Globus pallidus (tissue), 1 donor: Measurements from ENCODE around the gene AGRN.
"Not testable (repeated sequence)": the region's sequence is repeated elsewhere in the genome, so short reads cannot be mapped to it uniquely, and the experiment has no call there.

Experiments
- DNase-seq: peaks from one replicate; pipeline ENCODE4 v3.0.0-alpha.2; 2015; ENCODE audit warnings: low spot score

AGRN gene

DNA sequence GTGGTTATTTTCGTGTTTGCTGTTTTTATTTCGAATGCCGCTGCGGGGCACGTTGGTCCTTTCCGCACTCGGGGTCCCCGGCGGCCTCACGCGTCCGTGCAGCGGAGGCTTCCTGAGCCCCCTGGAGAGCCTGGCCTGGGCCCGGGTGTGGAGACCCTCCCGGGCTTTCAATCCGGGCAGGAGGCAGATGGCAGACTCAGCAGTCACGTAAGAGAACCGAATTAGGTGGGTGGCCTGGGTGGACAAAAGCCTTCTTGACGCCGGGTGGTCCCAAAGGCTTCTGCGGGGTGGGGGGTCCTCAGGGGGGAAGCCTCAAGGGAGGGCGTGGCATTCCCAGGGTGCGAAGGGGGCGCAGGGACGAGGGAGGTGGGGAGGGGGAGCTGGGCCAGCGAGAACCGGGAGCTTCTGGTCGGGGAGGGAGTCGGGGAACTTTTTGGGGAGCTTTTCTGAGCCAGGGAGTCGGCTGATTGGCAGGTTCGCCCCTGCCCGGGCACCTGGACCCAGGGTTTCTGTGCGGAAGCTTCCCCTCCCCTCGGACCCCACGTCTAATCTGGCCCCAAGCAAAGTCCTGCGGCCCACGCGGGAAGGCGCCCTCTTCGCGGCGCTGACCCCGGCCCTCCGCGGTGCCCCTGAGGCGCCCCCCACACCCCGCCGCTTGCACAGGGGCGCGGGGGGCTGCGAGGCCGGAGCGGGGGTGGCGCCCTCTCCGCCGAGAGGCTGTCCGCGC is 18.7 kb upstream of the AGRN start:
- DNase-seq = no peak

DNA sequence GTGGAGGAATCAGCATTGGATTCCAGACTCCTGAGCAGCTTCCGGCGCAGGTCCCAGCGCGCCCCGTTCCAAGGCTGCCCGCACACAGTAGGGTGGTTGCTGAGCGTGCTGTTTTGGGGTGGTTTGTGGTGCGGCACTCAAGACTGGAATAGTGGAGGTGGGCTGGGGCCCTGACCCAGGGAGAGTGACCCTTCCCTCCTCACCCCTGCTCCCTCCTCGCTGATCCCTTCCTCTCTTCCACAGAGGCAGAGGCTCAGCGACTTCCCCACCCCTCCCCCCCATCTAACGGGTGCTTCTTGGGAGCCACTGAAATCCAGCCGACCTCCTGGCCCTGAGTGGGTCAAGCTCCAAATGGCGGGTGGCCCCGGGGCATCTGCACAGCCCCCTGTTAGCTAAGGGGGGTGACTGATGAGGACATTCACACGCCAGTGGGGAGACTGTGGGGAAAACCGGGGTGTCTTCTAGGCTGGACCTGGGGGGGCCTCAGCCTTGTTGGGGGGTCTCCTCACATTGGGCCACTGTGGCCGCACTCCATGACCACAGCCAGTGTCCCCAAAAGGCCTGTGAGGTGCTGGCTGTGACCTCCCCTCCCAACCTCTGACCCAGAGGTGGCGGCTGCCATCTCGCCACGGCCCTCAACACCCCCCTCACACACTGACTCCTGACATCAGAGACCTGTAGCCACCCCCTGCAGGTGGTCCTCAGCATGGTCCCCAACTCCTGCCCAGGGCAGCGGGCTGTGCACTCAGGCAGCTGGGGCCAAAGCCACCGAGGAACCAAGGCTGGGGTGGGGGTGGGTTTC is 16.1 kb upstream of the AGRN start:
- no peak for DNase-seq

DNA sequence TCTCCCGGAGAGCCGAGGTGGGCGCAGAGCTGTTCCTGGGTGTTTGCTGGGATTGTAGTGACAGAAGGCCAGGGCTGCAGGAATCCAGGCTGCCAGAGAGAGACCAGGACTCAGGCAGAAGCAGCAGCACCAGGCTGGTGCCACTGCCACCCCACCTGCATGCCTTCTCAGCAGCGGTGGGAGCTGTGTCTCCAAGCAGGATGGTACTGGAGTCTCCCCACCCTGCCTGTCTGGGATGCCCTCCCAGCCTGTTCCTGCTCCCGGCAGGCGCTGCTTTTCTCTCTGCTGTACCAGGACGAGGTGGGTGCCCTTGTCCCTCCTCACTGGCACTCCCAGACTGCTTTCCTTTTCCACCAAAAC is 15.5 kb upstream of the AGRN start:
- no peak for DNase-seq

DNA sequence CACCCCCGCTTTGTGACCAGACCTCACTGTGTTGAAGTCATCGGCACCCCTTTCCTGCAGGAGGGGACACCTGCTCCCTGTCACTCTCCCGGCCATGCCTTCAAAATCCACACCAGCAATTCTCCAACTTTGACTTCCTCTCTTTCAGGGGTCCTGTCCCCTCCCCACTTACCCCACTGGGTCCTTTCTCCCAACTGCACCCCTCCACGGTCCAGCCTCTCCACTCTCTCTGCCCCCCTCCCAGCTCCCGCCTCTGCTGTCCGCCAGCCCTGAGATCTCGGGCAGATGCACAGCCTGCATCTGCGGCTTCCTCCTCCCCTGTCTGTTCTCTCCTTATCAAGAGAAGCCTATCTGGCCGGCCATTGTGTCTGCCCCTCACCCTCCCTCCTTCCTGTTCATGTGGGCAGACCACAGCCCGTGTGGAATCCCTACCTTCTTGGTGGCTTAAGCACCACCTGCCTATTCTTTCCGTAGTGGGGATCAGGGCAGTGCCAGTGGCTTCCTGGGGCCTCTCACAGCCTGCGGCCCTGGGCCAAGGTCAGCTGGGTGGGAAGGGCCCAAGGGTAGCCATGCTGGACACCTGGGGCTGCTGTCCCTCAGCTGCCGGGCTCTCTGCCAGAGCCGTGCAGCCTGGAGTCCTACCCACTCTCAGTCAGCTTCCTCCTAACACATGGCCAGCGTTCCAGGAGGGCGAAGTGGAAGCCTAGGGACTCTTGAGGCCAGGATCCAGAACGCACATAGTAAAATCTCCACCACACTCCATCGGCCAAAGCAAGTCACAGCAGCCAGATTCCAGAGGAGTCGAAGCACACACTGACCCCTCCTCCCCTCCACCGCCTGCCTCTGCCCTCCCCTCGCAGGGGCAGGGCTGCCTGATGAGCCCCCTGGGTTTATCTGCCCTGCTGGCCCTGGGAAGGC is 14.9 kb upstream of the AGRN start:
- no peak for DNase-seq

DNA sequence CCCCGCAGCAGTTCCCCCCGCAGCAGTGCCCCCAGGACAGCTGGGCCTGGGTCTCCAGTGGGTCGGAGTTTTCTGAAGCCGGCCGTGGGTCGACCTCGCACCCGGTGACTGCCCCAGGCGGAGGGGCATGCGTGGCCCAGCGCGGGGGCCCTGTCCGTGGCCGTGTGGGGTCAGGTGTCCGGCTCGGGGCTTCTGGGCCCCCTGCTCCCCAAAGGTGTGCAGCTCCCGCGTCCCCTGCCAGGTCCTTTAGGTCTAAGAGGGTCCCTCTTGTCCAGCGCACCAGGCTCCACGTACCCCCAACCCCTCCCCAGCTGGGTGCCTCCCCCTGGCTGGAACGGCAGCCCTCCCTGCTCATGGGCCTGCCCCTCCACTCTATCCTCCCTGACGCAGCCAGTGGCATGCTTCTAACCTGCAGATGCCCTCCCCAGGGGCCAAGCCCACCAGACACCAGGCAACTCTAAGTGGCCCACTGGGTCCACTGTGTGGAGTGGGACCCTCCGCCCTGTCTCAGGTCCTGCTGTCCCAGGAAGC is 14.1 kb upstream of the AGRN start:
- DNase-seq = no peak

DNA sequence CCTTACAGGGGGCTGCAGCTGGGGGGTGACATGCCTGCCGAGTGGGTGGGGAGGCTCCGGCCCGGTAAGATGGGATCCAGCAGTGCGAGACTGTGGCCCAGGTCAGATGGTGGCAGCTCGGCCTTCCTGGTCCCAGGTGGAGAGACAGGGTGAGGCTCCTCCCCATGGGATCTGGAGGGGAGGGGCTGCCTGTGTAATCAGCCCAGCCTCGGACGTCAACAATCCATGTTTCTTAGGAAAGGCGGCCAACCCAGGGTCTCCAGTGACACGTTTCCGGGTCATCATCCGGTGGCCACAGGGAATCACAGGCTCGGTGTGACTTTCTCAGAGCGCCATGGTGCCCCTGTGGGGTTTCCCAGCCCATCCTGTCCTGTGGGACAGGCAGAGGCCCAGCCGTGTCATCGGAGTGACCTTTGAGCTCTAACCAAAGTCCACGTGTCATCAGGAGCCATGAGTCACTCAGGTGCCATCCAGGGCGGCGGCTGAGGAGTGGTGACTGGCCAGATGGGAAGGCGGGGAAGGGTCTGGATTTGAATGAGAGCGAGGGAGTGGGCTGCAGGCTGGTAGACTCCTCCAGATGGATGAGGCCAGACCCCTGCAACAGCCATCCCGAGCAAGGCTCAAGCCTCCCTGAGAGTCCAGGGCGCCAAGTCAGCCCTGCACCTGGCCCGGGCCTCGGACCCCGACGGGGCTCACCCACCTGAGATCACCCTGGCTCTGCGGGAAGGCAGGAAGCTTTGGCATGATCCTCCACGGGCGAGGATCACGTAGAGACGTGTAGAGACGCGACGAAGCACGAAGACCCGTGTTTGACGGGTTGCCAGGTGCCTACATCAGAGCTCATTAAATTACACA is 13.4 kb upstream of the AGRN start:
- DNase-seq = no peak

DNA sequence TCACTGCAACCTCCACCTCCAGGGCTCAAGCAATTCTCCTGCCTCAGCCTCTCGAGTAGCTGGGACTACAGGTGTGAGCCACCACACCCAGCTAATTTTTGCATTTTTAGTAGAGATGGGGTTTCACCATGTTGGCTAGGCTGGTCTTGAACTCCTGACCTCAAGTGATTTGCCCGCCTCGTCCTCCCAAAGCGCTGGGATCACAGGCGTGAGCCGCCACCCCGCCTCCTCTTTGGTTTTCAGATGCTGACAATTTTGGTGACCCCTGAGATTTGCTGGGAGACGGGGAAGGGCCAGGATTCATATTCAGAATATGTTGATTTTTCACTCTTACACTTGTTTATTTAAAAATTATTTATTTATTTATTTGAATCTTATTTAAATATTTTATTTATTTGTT is 9.8 kb upstream of the AGRN start:
- not testable (repeated sequence) for DNase-seq

DNA sequence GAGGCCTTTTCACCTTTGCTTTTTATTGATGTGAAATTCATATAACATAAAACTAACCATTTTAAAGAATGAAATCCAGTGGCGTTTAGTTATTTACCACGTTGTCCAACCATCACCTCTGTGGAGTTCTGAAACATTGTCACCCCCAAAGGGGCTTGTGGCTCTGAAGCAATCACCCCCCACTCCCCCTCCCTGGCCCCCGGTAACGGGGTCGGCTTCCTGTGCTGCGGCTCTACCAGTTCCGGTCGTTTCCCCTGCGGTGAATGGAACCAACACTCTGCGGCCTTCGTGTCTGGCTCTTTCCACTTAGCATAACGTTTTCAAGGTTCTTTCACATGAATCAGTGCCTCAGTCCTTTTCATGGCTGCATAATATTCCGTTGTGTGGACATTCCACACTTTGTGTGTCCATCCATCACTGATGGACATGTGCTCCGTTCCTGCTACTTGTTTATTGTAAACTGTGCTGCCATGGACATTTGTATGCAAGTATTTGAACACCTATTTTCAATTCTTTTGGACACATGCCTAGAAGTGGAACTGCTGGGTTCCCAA is 8.4 kb upstream of the AGRN start:
- no peak for DNase-seq

DNA sequence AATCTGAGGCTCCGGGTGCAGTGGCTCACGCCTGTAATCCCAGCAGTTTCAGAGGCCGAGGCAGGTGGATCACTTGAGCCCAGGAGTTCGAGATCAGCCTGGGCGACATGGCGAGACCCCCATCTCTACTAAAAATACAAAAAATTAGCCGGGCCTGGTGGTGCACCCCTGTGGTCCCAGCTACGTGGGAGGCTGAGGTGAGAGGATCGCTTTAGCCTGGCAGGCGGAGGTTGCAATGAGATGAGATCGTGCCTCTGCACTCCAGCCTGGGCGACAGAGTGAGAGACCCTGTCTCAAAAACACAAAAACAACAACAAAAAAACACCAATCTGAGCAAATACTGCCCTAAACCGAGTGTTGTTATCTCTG is 7.2 kb upstream of the AGRN start:
- DNase-seq = not testable (repeated sequence)

DNA sequence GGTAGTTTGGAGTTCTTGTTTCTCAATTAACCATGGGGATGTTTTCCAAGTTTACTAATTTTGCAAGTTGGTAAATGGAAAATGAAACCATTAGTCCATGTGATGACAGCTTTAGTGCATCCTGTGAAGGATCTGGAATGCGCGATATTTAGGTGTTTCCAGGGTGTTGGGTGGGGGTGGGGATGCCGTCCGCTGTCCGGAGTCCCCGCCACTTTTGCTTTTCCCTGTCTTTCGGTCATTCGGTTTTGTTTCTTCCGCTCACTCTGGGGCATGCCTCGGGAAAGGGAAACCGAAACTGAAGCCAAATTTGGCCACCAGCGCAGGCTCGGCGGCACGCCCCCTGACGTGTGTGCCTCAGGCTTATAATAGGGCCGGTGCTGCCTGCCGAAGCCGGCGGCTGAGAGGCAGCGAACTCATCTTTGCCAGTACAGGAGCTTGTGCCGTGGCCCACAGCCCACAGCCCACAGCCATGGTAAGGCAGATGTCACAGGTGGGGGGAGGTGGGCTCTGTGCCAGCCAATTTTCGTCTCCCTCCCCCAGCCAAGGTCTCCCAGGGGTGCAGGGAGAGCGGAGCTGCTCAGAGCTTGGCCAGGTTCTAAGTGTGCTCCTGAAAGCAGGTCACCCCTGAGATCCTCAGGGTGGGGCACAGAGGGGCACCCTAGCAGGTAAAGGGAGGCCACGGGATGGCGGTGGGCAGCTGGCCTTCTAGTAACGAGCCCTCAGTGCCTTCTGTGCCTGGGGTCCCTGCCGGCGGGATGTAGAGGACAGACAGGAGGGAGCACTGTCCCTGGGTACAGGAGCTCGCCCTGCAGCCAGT is 6.6 kb upstream of the AGRN start, which contains the start of gene ISG15:
TSS of gene ISG15 (plus strand) at position 393 of the 817 bp plus-strand sequence. CDS start at position 470, 77 bp downstream.
- DNase-seq = peak; percentile 71

DNA sequence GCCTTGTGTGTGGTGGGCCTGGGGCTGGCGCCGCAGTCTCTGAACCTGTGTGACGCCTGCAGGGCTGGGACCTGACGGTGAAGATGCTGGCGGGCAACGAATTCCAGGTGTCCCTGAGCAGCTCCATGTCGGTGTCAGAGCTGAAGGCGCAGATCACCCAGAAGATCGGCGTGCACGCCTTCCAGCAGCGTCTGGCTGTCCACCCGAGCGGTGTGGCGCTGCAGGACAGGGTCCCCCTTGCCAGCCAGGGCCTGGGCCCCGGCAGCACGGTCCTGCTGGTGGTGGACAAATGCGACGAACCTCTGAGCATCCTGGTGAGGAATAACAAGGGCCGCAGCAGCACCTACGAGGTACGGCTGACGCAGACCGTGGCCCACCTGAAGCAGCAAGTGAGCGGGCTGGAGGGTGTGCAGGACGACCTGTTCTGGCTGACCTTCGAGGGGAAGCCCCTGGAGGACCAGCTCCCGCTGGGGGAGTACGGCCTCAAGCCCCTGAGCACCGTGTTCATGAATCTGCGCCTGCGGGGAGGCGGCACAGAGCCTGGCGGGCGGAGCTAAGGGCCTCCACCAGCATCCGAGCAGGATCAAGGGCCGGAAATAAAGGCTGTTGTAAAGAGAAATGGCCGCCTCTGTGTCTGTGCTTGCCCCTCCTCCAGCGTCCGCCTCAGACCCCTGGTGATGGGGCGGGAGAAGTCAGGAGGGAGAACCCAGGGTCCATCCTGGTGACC is 5.8 kb upstream of the AGRN start:
- no peak for DNase-seq

DNA sequence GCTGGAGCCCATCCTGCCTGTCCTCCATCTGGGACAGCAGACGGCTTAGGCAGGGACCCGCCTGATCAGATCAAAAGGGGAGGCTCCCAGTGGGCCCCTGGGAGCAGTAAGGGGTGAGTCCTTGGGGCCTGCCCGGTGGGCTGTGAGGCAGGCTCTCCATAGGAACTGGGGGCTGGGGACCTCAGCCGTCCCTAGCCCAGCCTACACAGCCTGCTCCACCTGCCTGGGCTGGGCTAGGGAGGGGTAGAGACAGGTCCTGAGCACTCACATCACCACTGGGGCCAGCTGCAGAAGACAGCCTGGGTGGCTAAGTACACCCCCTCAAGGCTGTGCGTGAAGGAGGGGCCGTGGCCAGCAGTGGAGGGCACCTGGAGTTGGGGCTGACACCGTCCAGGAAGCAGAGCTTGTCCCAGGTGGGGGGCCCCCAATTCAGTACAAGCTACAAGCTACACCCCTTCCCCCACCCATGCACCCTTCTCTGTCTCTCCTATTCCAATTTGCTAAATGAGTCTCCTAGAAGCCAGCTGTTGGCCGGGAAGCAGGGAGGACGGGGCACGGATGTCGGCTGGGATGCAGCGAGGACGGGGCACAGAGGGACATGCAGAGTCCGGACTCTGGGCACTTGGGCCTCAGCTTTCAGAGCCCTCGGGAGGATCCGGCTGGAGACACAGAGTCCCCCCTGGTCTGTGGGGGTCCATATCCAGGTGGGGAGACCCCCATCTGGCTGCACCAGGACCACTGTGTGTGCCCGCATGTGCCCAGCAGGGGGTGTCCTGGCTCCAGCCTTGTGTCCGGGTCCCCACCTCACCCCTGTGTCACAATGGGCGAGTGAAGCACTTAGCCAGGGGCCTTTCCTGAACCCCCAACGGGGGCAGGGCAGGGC is 4.9 kb upstream of the AGRN start:
- no peak for DNase-seq

DNA sequence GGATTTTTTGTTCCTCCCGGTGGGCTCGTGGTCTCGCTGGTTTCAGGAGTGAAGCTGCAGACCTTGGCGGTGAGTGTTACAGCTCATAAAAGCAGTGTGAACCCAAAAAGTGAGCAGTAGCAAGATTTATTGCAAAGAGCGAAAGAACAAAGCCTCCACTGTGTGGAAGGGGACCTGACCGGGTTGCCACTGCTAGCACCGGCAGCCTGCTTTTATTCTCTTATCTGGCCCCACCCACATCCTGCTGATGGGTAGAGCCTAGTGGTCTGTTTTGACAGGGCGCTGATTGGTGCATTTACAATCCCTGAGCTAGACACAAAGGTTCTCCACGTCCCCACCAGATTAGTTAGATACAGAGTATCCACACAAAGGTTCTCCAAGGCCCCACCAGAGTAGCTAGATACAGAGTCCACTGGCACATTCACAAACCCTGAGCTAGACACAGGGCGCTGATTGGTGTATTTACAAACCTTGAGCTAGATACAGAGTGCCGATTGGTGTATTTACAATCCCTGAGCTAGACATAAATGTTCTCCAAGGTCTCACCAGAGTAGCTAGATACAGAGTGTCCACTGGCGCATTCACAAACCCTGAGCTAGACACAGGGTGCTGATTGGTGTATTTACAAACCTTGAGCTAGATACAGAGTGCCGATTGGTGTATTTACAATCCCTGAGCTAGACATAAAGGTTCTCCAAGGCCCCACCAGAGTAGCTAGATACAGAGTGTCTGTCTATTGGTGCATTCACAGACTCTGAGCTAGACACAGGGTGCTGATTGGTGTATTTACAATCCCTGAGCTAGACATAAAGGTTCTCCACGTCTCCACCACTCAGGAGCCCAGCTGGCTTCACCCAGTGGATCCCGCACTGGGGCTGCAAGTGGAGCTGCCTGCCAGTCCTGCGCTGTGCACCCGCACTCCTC is 2.3 kb upstream of the AGRN start:
- not testable (repeated sequence) for DNase-seq

DNA sequence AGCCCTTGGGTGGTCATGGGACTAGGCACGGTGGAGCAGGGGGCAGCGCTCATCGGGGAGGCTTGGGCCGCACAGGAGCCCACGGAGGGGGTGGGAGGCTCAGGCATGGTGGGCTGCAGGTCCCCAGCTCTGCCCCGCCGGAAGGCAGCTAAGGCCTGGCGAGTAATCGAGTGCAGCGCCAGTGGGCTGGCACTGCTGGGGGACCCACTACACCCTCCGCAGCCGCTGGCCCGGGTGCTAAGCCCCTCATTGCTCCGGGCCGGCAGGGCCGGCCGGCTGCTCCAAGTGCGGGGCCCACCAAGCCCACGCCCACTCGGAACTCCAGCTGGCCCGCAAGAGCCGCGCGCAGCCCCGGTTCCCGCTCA is 1.6 kb upstream of the AGRN start:
- not testable (repeated sequence) for DNase-seq

DNA sequence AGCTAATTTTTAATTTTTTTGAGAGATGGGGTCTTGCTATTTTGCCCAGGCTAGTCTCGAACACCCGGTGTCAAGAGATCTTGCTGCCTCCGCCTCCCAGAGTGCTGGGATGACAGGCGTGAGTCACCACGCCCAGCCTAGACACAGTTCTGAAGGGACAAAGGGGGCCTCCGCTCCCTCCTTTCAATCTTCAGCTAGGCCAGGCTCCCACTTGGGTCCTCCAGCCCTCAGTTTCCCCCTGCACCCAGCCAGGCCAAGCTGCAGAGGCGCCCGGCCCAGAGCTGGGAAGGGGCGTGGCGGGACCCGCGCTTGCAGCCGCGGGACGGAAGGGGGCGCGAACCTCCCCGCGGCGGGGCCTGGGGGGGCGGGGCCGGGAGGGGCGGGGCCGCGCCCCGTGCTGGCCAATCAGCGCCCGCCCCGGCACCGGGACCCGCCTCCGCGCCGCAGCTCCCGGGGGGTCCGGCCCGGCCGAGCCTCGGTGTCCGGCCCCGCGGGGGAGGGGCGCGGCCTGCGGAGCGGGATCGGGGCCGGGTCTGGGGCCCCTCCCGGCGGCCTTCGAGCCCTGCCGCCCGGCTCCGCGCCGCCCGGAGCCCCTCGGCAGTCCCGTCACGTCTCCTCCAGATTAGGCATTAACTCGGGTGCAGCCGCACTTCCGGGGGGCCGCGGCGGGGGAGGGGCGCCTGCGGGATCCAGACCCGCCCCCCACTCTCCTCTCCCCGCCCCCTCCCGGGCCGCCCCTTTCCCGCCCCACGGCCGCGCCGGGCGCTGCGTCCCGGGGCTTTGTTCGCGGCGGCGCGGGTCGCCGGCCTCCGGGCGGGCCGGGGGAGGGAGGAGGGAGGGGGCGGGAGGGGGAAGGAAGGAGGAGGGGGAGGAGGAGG is 559 bp upstream of the AGRN start:
- peak; percentile 90 for DNase-seq

DNA sequence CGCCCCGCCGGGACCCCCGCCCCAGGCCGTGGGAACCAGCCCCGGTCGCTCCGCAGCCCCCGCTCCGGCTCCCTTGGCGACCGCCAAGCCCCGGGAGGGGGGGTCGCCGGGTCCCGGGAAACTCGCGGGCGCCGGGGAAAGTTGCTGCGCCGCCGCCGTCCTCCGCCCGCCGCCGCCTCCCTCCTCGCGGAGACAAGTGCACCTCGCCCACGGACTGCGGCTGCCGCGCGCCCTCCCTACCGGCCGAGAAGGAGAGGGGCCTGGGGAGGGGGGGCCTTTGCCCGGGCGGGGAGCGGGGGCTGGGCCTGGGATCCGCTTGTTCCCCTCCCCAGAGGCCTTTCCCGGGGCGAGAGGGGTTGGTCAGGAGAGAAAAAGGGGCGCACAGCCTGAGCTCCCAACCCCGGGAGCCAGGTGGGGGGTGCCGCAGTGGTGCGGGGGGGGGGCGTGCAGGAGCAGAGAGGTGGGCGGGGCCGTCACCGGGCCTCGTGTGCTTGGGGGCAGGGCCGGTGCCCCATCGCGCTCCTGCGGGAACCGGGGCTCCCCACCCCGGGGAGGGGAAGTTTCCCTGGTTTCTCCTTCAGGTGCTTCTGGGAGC is 592 bp downstream of the AGRN start:
- no peak for DNase-seq
